Middle frontal gyrus (tissue), 1 donor: ENCODE results near the gene RPUSD1.
"Not testable (repeated sequence)": the region's sequence is repeated elsewhere in the genome, so short reads cannot be mapped to it uniquely, and the experiment has no call there.

ENCODE experiments used
- DNase-seq: peaks from one replicate; pipeline ENCODE4 v3.0.0-alpha.2; 2015; ENCODE audit warnings: low spot score; ENCODE audit errors: extremely low spot score

RPUSD1 gene

GRCh38 chr16:751152-752006 lies 36.8 kb downstream of the RPUSD1 start:
- no peak for DNase-seq

GRCh38 chr16:750485-750884 lies 37.7 kb downstream of the RPUSD1 start:
- DNase-seq: no peak

GRCh38 chr16:749010-749409 lies 39.2 kb downstream of the RPUSD1 start:
- no peak for DNase-seq

- no peak for DNase-seq
Measured at GRCh38 chr16:747978-748746, 40.0 kb downstream of the RPUSD1 start.

GRCh38 chr16:746637-747036 lies 41.5 kb downstream of the RPUSD1 start:
- DNase-seq: no peak

GRCh38 chr16:745739-746138 lies 42.4 kb downstream of the RPUSD1 start:
- no peak for DNase-seq

- DNase-seq: no peak
Measured at GRCh38 chr16:743794-744500, 44.2 kb downstream of the RPUSD1 start.

GRCh38 chr16:742894-743293 lies 45.3 kb downstream of the RPUSD1 start:
- DNase-seq: not testable (repeated sequence)

- no peak for DNase-seq
Measured at GRCh38 chr16:741986-742629, 46.1 kb downstream of the RPUSD1 start.

GRCh38 chr16:740764-741505 lies 47.2 kb downstream of the RPUSD1 start, which contains the start of gene CIAO3:
Gene CIAO3 (minus strand): TSS chr16:740997. CDS start chr16:740985, 12 bp downstream.
- DNase-seq: peak; percentile 84

GRCh38 chr16:740459-740763 lies 47.8 kb downstream of the RPUSD1 start:
- no peak for DNase-seq

- DNase-seq: no peak
Measured at GRCh38 chr16:739560-740458, 48.4 kb downstream of the RPUSD1 start.

GRCh38 chr16:736936-737481 lies 51.2 kb downstream of the RPUSD1 start:
- no peak for DNase-seq

- no peak for DNase-seq
Measured at GRCh38 chr16:735982-736453, 52.2 kb downstream of the RPUSD1 start.

- no peak for DNase-seq
Measured at GRCh38 chr16:734981-735881, 53.0 kb downstream of the RPUSD1 start.
